NCI-H524 (cell line): ENCODE measurements around the gene MRTFA.
"Not testable (repeated sequence)": the region's sequence is repeated elsewhere in the genome, so short reads cannot be mapped to it uniquely, and the experiment has no call there.

Experiments
- DNase-seq, 2 experiments: peaks; one replicate each; lab custom pipeline; 2025; lab: John Stamatoyannopoulos, UW

The MRTFA gene

GRCh38 chr22:40627612-40628011 is 8.9 kb downstream of the MRTFA start:
- DNase-seq = no peak

GRCh38 chr22:40626851-40627250 is 9.7 kb downstream of the MRTFA start:
- DNase-seq = no peak

DNA sequence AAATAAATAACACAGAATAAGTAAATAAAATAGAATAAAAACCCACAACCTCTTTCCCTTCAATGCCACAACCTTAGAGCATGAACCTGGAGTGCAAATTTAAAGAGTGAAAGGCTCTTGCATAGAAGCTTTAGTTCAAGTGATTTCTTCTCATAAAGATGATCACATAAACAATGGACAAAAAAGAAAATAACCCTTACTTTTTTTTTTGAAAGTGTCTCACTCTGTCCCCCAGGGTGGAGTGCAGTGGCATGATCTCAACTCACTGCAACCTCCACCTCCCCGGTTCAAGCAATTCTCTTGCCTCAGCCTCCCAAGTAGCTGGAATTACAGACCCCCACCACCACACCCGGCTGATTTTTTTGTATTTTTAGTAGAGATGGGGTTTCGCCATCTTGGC is 10.7 kb downstream of the MRTFA start:
- not testable (repeated sequence) for DNase-seq

GRCh38 chr22:40625281-40625680 is 11.2 kb downstream of the MRTFA start:
- DNase-seq = not testable (repeated sequence)

DNA sequence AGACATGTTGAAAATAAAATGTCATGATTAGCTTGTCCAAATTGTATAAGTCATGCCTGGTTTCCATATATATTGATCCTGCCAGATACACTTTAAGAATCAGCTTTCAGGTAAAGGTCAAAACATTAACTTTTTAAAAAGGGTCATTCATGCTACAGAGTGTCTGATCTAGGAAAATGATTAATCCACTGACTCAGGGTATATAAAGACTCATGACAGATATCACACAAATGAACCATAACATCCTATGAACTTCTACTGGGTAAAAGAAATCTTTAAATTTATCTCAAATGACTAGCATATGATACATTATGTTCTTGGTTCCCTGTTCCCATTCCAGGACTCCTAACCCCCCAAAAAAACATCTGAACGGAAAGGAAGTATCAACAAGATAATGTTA is 11.7 kb downstream of the MRTFA start:
- no peak for DNase-seq

DNA sequence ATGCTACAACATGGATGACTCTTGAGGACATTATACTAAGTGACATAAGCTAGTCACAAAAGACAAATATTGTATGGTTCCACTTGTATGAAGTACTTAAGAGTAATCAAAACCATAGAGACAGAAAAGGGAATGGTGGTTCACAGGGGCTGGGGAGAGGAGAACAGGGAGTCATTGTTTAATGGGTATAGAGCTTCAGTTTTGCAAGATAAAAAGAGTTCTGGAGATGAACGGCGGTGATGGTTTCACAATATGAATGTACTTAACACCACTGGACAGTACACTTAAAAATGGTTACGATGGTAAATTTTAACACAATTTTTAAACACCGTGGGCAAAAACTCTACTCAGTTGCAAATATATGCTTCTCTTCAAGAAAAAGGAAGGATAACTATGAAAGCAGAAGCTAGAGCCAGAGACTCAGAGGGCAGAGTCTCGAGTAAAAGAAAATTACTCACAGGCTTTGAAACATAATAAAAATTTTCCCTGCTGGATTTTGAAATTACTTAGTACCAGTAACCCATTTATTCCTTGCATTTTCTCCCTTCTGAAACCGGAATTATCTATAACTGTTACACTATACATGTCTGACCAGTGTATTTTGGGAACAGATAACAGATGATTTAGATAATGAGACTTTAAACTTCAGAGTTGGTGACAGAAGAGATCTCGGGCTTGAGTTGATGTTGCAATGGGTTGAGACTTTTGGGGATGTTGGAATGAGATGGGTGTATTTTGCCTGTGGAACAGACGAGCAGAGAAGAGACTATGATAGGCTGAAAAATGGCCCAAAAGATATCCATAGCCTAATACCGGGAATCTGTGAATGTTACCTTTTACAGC is 15.0 kb downstream of the MRTFA start:
- no peak for DNase-seq

DNA sequence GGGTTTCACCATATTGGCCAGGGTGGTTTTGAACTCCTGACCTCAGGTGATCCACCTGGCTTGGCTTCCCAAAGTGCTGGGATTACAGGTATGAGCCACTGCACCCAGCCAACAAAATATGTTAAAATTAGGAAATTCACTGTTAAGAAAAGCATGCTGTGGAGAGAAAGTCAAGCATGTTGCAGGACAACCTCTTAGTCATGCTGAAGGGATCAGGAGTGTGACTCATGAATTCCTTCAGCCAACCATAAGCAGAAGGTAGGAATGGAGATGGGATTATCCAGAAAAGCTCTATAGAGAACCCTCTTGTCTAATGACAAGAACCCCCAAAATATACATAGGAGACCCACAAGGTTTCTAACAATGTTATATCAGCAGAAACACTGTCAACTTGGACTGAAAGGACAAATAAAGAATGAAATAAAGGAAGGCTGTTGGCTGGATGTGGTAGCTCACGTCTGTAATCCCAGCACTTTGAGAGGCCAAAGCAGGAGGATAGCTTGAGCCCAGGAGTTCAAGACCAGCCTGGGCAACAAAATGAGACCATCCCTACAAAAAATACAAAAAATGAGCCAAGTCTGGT is 16.0 kb downstream of the MRTFA start:
- DNase-seq = no peak

GRCh38 chr22:40618400-40618799 is 18.1 kb downstream of the MRTFA start:
- no peak for DNase-seq

GRCh38 chr22:40616578-40616977 is 19.9 kb downstream of the MRTFA start:
- no peak for DNase-seq

DNA sequence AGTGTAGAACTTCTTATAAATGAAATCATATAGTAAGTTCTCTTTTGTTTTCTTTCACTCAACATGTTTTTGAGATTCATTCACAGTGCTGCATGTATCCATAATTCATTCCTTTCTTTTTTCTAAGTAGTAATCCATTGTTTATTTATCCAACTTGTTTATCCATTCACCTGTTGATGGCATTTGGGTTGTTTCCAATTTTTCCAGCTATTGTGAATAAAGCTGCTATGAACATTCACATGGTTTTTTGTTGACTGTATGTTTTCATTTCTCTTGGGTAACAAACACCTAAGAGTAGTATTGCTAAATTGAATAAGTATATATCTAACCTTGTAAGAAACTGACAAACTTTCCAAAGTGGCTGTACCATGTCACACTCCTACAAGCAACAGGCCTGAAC is 23.5 kb downstream of the MRTFA start:
- no peak for DNase-seq

- no peak for DNase-seq
Measured at GRCh38 chr22:40612291-40612751, 24.2 kb downstream of the MRTFA start.

- DNase-seq = no peak
Measured at GRCh38 chr22:40611606-40612005, 24.9 kb downstream of the MRTFA start.

GRCh38 chr22:40610329-40610850 is 26.1 kb downstream of the MRTFA start:
- DNase-seq = no peak

GRCh38 chr22:40609216-40609615 is 27.3 kb downstream of the MRTFA start:
- no peak for DNase-seq

- no peak for DNase-seq
Measured at GRCh38 chr22:40607506-40607905, 29.0 kb downstream of the MRTFA start.

- DNase-seq = no peak
Measured at GRCh38 chr22:40606306-40606705, 30.2 kb downstream of the MRTFA start.

GRCh38 chr22:40605761-40606160 is 30.8 kb downstream of the MRTFA start:
- no peak for DNase-seq

DNA sequence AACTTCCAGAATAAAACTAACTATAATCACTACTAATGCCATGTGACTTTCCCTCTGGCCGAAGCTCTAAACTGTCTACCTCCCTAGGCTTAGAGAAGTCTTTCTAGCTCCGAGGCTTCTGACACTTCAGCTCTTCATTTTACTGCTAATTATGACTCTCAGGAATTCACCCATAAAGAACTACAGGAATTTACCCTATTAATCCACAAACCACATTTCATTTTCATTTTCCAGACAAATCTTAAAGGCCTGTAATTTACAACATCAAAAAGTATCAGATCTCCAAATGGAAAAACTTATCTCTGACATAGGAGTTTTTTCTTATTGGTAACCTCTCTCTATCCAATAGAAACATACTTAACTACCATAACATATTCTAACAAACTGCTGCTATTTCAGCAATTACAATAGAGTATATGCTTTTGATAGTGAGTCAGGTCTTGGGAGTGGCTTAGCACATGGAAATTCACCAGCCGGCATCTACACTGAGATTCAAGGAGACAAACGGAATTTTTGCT is 33.4 kb downstream of the MRTFA start:
- DNase-seq = no peak

DNA sequence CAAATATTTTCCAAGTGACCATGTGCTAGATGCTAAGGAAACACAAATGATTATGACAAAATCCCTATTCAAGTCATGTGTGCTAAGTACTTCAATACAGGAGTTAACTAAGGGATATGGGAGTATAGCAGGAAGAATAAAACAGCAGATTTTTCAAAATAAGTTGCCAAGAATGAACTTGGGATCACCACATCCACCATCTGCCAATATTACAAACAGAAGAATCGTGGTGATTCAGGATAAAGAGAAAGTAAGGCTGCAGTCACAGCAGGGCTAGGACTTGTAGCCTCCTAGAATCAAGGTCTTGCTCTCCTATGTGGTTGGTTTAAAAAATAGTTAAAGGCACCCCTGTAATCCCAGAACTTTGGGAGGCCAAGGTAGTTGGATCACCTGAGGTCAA is 34.3 kb downstream of the MRTFA start:
- no peak for DNase-seq

GRCh38 chr22:40599731-40600130 is 36.8 kb downstream of the MRTFA start:
- DNase-seq = no peak

- DNase-seq = not testable (repeated sequence)
Measured at GRCh38 chr22:40598712-40599111, 37.8 kb downstream of the MRTFA start.

GRCh38 chr22:40597526-40598430 is 38.7 kb downstream of the MRTFA start:
- DNase-seq = no peak
